Stomach (tissue), 9 donors: ENCODE data around the gene COL3A1. TPM values are rescaled to one million over a fixed set of nuclear protein-coding genes. Genes with fewer than 3 reads are reported as not detected.

Experiments
- DNase-seq, 2 donors: peaks; one replicate each; pipeline versions ENCODE4 v3.0.0 to v3.0.0-alpha.2; 2013 to 2019
- H3K27ac ChIP-seq, 5 donors: fragments of 200-600 bp in 4 of 5; sonication (generic) in 4 of 5; one replicate each; pipeline ENCODE4 v1.5.1; 2013 to 2019; ENCODE audit warnings: mild to moderate bottlenecking in 1 of 5, moderate library complexity in 1 of 5
- H3K27me3 ChIP-seq, 3 donors: fragments of 200-600 bp; sonication (generic); one replicate each; pipeline ENCODE4 v1.5.1; 2017 to 2019; ENCODE audit warnings: mixed run types in 1 of 3
- H3K36me3 ChIP-seq, 4 donors: fragments of 200-600 bp; sonication (generic); 1 replicate in 3 of 4; 2 replicates in 1 of 4; pipeline ENCODE4 v1.5.1; 2016 to 2019
- H3K4me1 ChIP-seq, 4 donors: fragments of 200-600 bp; sonication (generic); one replicate each; pipeline ENCODE4 v1.5.1; 2016 to 2019
- H3K4me3 ChIP-seq, 4 donors: fragments of 200-600 bp; sonication (generic) in 3 of 4; one replicate each; pipeline ENCODE4 v1.5.1; 2016 to 2019; ENCODE audit warnings: mild to moderate bottlenecking in 1 of 4
- H3K9me3 ChIP-seq, 4 donors: fragments of 200-600 bp; sonication (generic); one replicate each; pipeline ENCODE4 v1.5.1; 2016 to 2019
- CTCF ChIP-seq, 7 experiments: fragments of 450-650 bp in 4 of 7; fragments of 200-600 bp in 3 of 7; sonication (generic) in 3 of 7; IDR thresholded peaks; one replicate each; pipeline ENCODE4 v1.5.1; 2016 to 2019; ENCODE audit warnings: antibody characterized with exemption in 7 of 7, control low read depth in 2 of 7, mild to moderate bottlenecking in 1 of 7
- EP300 ChIP-seq: sonication (generic); formaldehyde crosslinking; IDR thresholded peaks from one replicate; pipeline ENCODE4 v1.6.1; 2017; ENCODE audit warnings: antibody characterized with exemption
- POLR2A ChIP-seq, 4 donors: fragments of 450-650 bp; IDR thresholded peaks; one replicate each; pipeline ENCODE4 v1.6.1; 2016; ENCODE audit warnings: antibody characterized with exemption in 4 of 4, control low read depth in 2 of 4, mild to moderate bottlenecking in 1 of 4, moderate library complexity in 1 of 4
- POLR2AphosphoS5 ChIP-seq, 3 donors: sonication (generic); formaldehyde crosslinking; IDR thresholded peaks; one replicate each; pipeline ENCODE4 v1.6.1; 2016; ENCODE audit warnings: antibody characterized with exemption in 3 of 3
- WGBS, 5 donors: extraction: QIAGEN DNeasy Blood & Tissue Kit in 3 of 5; methylation state at CpG; one replicate each; pipeline versions ENCODE4 v1.1.5 to v1.1.7; 2013 to 2018; 5-methylcytosine and 5-hydroxymethylcytosine counted together
- intact Hi-C: fragments of 100-400 bp; cut with DNase I; formaldehyde crosslinking; loops from one replicate; pipeline ENCODE4 v1.15.1; 2023; ENCODE audit warnings: low total_unique reads
- polyA plus RNA-seq, 3 donors: library from polyadenylated mRNA; stranded (reverse); fragments of 200-250 nt; gene quantifications; one replicate each; pipeline ENCODE4 v1.2.3, GENCODE V29; 2013
- total RNA-seq, 5 donors: library from RNA; depleted of rRNA; stranded (reverse); fragments of >200 nt; gene quantifications; one replicate each; pipeline versions ENCODE4 v1.1.0 to v1.2.3, GENCODE V29; 2014 to 2016
- donor health status: healthy with polysubstance abuse.
- donor health status: Bipolar disorder and iron deficiency.
- donor health status: healthy.

COL3A1 gene
- total and polyA plus RNA-seq, 8 donors = 60.7 to 7,728 (median 145) TPM

GRCh38 chr2:188965563-188965962 is 8.6 kb upstream of the COL3A1 start:
- no peak overlapping the region for H3K4me3 ChIP-seq
- 82 to 92% (median 84%) methylated on average over 2 of the region's 2 CpGs for WGBS, 5 donors
- intact Hi-C loops = no loop called here
- H3K9me3 ChIP-seq = no peaks in the 10 kb centered on the region
- H3K27me3 ChIP-seq = no peaks in the 10 kb centered on the region
- DNase-seq = no peak
- H3K27ac ChIP-seq = peak overlapping the region in 3 of 5 donors; percentile 0 to 49 (median 32)
- peaks cover 0 to 28% (median 3%) of the 10 kb centered on the region in 4 donors for H3K4me1 ChIP-seq
- TF ChIP-seq POLR2AphosphoS5 (IDR thresholded peaks at IDR 0.05) = no peak
- no peak for TF ChIP-seq POLR2A (IDR thresholded peaks at IDR 0.05)
- TF ChIP-seq EP300 = no peak
- no peak for TF ChIP-seq CTCF (IDR thresholded peaks at IDR 0.05)
- no peaks in the 10 kb centered on the region for H3K36me3 ChIP-seq

- H3K27ac ChIP-seq = peak overlapping the region in 3 of 5 donors; percentile 0 to 49 (median 32)
- no peak for TF ChIP-seq EP300
- TF ChIP-seq POLR2A (IDR thresholded peaks at IDR 0.05) = no peak
- no peak for TF ChIP-seq CTCF (IDR thresholded peaks at IDR 0.05)
- TF ChIP-seq POLR2AphosphoS5 (IDR thresholded peaks at IDR 0.05) = no peak
- intact Hi-C loops = no loop called here
Observed at GRCh38 chr2:188966079-188966571, 8.0 kb upstream of the COL3A1 start.

GRCh38 chr2:188966728-188967440 is 7.3 kb upstream of the COL3A1 start:
- H3K27me3 ChIP-seq = no peaks in the 10 kb centered on the region
- H3K9me3 ChIP-seq = no peaks in the 10 kb centered on the region
- H3K27ac ChIP-seq = peak overlapping the region in 2 of 5 donors; percentile 32 to 49
- no peaks in the 10 kb centered on the region for H3K36me3 ChIP-seq
- H3K4me3 ChIP-seq = no peak overlapping the region
- peaks cover 0 to 34% (median 3%) of the 10 kb centered on the region in 4 donors for H3K4me1 ChIP-seq
- no peak for DNase-seq
- TF ChIP-seq EP300 (no peak), POLR2A (IDR thresholded peaks at IDR 0.05) (no peak), CTCF (IDR thresholded peaks at IDR 0.05) (no peak), POLR2AphosphoS5 (IDR thresholded peaks at IDR 0.05) (no peak)
- intact Hi-C loops = no loop called here
- WGBS, 5 donors = 84 to 92% (median 89%) methylated on average over 3 of the region's 3 CpGs

More at GRCh38 chr2:188966079-188966571, 8.0 kb upstream of the COL3A1 start:
- Histone ChIP-seq H3K27me3 (no peaks in the 10 kb centered on the region), H3K36me3 (no peaks in the 10 kb centered on the region), H3K9me3 (no peaks in the 10 kb centered on the region), H3K4me3 (no peak overlapping the region), H3K4me1 (peaks cover 0 to 28% (median 3%) of the 10 kb centered on the region in 4 donors)
- no peak for DNase-seq
- WGBS, 5 donors = 62 to 80% (median 70%) methylated on average over 4 of the region's 4 CpGs

- intact Hi-C loops = no loop called here
- H3K27me3 ChIP-seq = no peaks in the 10 kb centered on the region
- DNase-seq = no peak
- peaks cover 0 to 43% (median 6%) of the 10 kb centered on the region in 4 donors for H3K4me1 ChIP-seq
- H3K36me3 ChIP-seq = no peaks in the 10 kb centered on the region
- TF ChIP-seq POLR2AphosphoS5 (IDR thresholded peaks at IDR 0.05) = peak in 1 of 3 donors; percentile 24
- no peak for TF ChIP-seq EP300
- WGBS, 5 donors = 53 to 82% (median 77%) methylated on average over 3 of the region's 3 CpGs
- H3K27ac ChIP-seq = peak overlapping the region in 3 of 5 donors; percentile 51 to 66 (median 62)
- H3K9me3 ChIP-seq = no peaks in the 10 kb centered on the region
- H3K4me3 ChIP-seq = no peak overlapping the region
Observed at GRCh38 chr2:188969236-188969635, 4.9 kb upstream of the COL3A1 start.

GRCh38 chr2:188969651-188970050 is 4.5 kb upstream of the COL3A1 start:
- no peak for DNase-seq
- Histone ChIP-seq H3K36me3 (no peaks in the 10 kb centered on the region), H3K27ac (peak overlapping the region in 3 of 5 donors; percentile 51 to 66 (median 62)), H3K27me3 (no peaks in the 10 kb centered on the region), H3K4me1 (peaks cover 0 to 43% (median 6%) of the 10 kb centered on the region in 4 donors), H3K4me3 (no peak overlapping the region), H3K9me3 (no peaks in the 10 kb centered on the region)
- intact Hi-C loops = no loop called here
- TF ChIP-seq POLR2A (IDR thresholded peaks at IDR 0.05) (no peak), CTCF (IDR thresholded peaks at IDR 0.05) (no peak), EP300 (no peak), POLR2AphosphoS5 (IDR thresholded peaks at IDR 0.05) (no peak)
- 63 to 87% (median 74%) methylated on average over 2 of the region's 2 CpGs for WGBS, 5 donors
